Mammary epithelial cell (primary cell): ENCODE measurements around the gene MYOG.

Experiments
- CTCF ChIP-seq, 2 donors: IDR thresholded peaks in 1 of 2; conservative IDR thresholded peaks in 1 of 2; 2 replicates each; pipeline ENCODE4 v1.5.1; 2011 to 2012; ENCODE audit warnings: inconsistent platforms in 2 of 2, low read length in 2 of 2, mild to moderate bottlenecking in 2 of 2, control low read depth in 1 of 2, low read depth in 1 of 2; ENCODE audit not compliant: insufficient read depth in 1 of 2; ENCODE audit errors: extremely low read depth in 1 of 2
- EZH2 ChIP-seq: IDR thresholded peaks from 2 replicates; pipeline ENCODE4 v1.6.1; 2012; ENCODE audit warnings: low read length, inconsistent platforms, borderline replicate concordance

DNA sequence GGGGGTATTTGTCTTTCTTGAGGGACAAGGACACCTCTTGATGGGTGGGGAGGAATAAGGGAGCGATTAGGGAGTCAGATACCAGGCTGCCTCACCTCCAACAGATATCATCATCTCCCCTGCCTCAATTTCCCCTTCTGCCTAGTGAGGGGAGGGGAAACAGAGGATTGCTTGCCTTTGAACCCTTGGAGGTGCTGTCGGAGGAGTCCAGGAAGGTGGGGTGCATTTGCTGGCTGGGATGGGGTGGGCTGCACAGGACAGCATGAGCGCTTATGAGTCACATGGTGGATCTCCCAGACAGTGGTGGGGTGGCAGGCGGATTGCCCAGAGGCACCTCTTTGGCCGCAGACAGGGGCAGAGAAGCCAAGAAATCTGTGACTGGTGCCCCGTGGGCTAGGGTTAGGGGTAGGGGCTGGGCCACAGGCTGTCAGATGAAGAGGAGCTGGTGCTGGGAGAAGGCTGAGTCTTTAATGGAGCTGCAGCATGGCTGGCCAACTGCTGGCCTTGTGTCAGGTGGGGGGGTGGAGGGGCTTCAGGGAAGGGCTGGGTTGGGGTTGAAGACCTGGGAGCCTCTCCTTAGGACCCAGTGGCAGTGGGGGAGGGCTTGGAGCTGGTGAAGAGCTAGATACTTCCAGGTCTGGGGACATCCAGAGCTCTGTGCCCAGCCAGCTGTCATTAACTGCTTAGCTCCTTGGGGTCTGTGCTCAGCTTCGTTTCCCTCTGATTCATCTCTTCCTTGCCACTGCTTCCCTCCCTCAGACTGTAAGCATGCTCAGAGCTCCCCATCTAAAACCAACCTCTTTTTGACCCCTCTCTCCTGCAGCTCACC is 34.7 kb upstream of the MYOG start:
- TF ChIP-seq CTCF (conservative IDR thresholded peaks at IDR 0.05 in 1 of 2, IDR thresholded peaks at IDR 0.05 in 1 of 2; ENCODE audit: extremely low read depth in 1 of 2, insufficient read depth in 1 of 2, low read depth in 1 of 2, low read length in 2 of 2): no peak
- TF ChIP-seq EZH2: no peak
